ENCODE data around the gene AKAP13.

The AKAP13 gene

GRCh38 chr15:85401108-85401774 is 20.8 kb downstream of the AKAP13 start:
- no peak for TF ChIP-seq CTCF (IDR thresholded peaks at IDR 0.05; ENCODE audit: control insufficient read depth, insufficient read depth, low read depth, low read length, missing control alignments)
- H3K4me3 ChIP-seq (ENCODE audit: control insufficient read depth, low read depth, low read length): no peak overlapping the region

DNA sequence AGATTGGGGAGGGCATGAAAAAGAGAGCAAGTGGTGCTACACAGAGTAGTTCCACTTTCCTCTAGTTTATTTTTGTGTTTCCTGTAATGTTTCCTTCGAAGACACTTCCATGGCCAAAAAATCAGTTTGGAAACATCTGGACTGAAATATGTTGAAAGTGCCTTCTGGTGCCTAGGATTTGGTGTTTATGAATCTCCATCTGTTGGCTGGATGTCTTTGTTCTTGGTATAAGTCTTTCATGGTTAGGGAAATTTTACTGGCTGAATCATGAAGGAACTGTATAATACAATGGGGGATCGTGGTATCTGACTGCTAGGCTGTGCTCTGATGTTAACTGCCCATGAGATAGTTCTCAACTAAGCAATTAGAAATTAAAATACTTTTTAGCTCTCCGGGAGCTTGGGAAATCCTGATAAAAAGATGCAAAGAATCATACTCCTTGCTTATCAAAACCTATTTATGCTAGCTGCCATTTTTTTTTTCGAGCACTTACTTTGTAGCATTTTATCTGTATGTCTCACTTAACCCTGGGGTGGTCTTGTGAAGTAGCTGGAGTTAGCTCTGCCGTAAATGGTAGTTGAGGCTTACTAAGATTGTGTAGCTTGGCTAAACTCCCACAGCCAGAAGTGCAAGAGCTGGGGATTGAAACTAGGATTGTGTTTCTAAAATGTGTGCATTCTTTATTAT is 21.9 kb downstream of the AKAP13 start:
- no peak for DNase-seq (ENCODE audit: low read depth)
- TF ChIP-seq CTCF (IDR thresholded peaks at IDR 0.05; ENCODE audit: control insufficient read depth, insufficient read depth, low read depth, low read length, missing control alignments): no peak
- H3K4me3 ChIP-seq (ENCODE audit: control insufficient read depth, low read depth, low read length): no peak overlapping the region

More at GRCh38 chr15:85401108-85401774, 20.8 kb downstream of the AKAP13 start:
- DNase-seq (ENCODE audit: low read depth): no peak

DNA sequence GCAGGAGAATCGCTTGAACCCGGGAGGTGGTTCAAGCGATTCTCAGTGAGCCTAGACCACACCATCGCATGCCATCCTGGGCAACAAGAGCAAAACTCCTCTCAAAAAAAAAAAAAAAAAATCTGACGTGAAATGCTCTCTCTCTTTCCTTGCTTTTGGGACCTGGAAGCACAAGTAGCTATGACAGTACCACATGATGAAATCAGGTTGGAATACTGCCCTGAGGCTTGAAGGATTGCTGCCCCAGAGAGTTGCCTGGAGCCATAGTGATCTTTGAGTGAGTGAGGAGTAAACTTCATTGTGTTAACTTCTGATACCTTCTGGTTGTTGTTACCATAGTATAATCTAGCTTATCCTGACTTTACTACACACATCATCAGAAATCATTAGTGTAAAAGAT is 23.3 kb downstream of the AKAP13 start:
- no peak for TF ChIP-seq CTCF (IDR thresholded peaks at IDR 0.05; ENCODE audit: control insufficient read depth, insufficient read depth, low read depth, low read length, missing control alignments)
- no peak overlapping the region for H3K4me3 ChIP-seq (ENCODE audit: control insufficient read depth, low read depth, low read length)
- DNase-seq (ENCODE audit: low read depth): no peak

- DNase-seq (ENCODE audit: low read depth): no peak
- no peak overlapping the region for H3K4me3 ChIP-seq (ENCODE audit: control insufficient read depth, low read depth, low read length)
- TF ChIP-seq CTCF (IDR thresholded peaks at IDR 0.05; ENCODE audit: control insufficient read depth, insufficient read depth, low read depth, low read length, missing control alignments): no peak
Observed at GRCh38 chr15:85404176-85404917, 23.9 kb downstream of the AKAP13 start.

GRCh38 chr15:85404918-85405866 is 24.8 kb downstream of the AKAP13 start:
- no peak for TF ChIP-seq CTCF (IDR thresholded peaks at IDR 0.05; ENCODE audit: control insufficient read depth, insufficient read depth, low read depth, low read length, missing control alignments)
- no peak overlapping the region for H3K4me3 ChIP-seq (ENCODE audit: control insufficient read depth, low read depth, low read length)
- no peak for DNase-seq (ENCODE audit: low read depth)

DNA sequence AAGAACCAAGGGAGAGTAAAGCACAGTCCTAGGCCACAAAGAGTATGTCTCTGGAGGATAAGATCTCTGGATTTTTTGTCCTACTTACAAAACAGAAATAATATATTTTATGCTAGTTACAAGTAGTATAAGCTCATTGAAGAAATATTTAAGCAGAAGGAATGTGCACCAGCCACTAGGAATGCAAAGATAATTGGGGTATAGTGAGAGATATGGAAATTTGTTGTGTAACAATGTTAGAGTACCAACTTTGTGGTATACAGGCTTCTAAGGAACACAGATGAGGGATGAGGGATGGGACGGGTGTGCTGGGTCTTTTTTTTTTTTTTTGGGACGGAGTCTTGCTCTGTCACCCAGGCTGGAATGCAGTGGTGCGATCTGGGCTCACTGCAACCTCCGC is 26.5 kb downstream of the AKAP13 start:
- no peak for DNase-seq (ENCODE audit: low read depth)
- TF ChIP-seq CTCF (IDR thresholded peaks at IDR 0.05; ENCODE audit: control insufficient read depth, insufficient read depth, low read depth, low read length, missing control alignments): no peak
- H3K4me3 ChIP-seq (ENCODE audit: control insufficient read depth, low read depth, low read length): no peak overlapping the region
